Activated T-cell treated with anti-CD3 and anti-CD28 coated beads for 1 hour (primary cell): Measurements from ENCODE around the gene MTMR1.

Experiments
- DNase-seq: peaks from one replicate; pipeline ENCODE4 v3.0.0-alpha.2; 2020; ENCODE audit warnings: low read depth

MTMR1 gene

GRCh38 chrX:150696866-150697265 lies 3.7 kb downstream of the MTMR1 start:
- DNase-seq, result no peak

- DNase-seq, result no peak
These were observed 4.4 kb downstream of the MTMR1 start for GRCh38 chrX:150697641-150698040.

- DNase-seq, result no peak
These were observed 5.8 kb downstream of the MTMR1 start for GRCh38 chrX:150698981-150699380.

- no peak for DNase-seq
These were observed 6.9 kb downstream of the MTMR1 start for GRCh38 chrX:150700107-150700506.

- DNase-seq, result no peak
These were observed 8.2 kb downstream of the MTMR1 start for GRCh38 chrX:150701377-150701776.

- no peak for DNase-seq
These were observed 9.9 kb downstream of the MTMR1 start for GRCh38 chrX:150702966-150703694.

- DNase-seq, result no peak
These were observed 10.4 kb downstream of the MTMR1 start for GRCh38 chrX:150703695-150703974.

GRCh38 chrX:150704030-150704613 lies 10.9 kb downstream of the MTMR1 start:
- DNase-seq, result no peak

- DNase-seq, result no peak
These were observed 19.4 kb downstream of the MTMR1 start for GRCh38 chrX:150712619-150713018.

- DNase-seq, result no peak
These were observed 22.0 kb downstream of the MTMR1 start for GRCh38 chrX:150715184-150715583.

GRCh38 chrX:150719621-150720020 lies 26.4 kb downstream of the MTMR1 start:
- DNase-seq, result no peak

GRCh38 chrX:150729956-150730355 lies 36.8 kb downstream of the MTMR1 start:
- DNase-seq, result no peak

- DNase-seq, result no peak
These were observed 37.5 kb downstream of the MTMR1 start for GRCh38 chrX:150730719-150731118.

GRCh38 chrX:150731795-150732194 lies 38.6 kb downstream of the MTMR1 start:
- DNase-seq, result no peak

GRCh38 chrX:150736475-150736874 lies 43.3 kb downstream of the MTMR1 start:
- no peak for DNase-seq

- DNase-seq, result no peak
These were observed 58.9 kb downstream of the MTMR1 start for GRCh38 chrX:150752124-150752523.

- DNase-seq, result no peak
These were observed 60.2 kb downstream of the MTMR1 start for GRCh38 chrX:150753357-150753756.

GRCh38 chrX:150753968-150754367 lies 60.8 kb downstream of the MTMR1 start:
- no peak for DNase-seq

GRCh38 chrX:150757371-150757770 lies 64.2 kb downstream of the MTMR1 start:
- no peak for DNase-seq

GRCh38 chrX:150759568-150760416 lies 66.6 kb downstream of the MTMR1 start:
- no peak for DNase-seq

- DNase-seq, result no peak
These were observed 68.1 kb downstream of the MTMR1 start for GRCh38 chrX:150761176-150761818.

GRCh38 chrX:150761819-150762216 lies 68.6 kb downstream of the MTMR1 start:
- DNase-seq, result no peak
